H9 (cell line): ENCODE measurements around the gene MYO10. TPM values are rescaled to one million over a fixed set of nuclear protein-coding genes. Genes with fewer than 3 reads are reported as not detected.

Source experiments
- DNase-seq: peaks from one replicate; pipeline ENCODE4 v3.0.0-alpha.2; 2017
- H2AFZ ChIP-seq: one replicate; pipeline ENCODE4 v1.6.1; 2013; ENCODE audit warnings: mild to moderate bottlenecking, low read length, control low read depth, moderate library complexity
- H2AK5ac ChIP-seq: 2 replicates; pipeline ENCODE4 v1.6.1; 2013; ENCODE audit warnings: low read length, control low read depth, mixed read lengths; ENCODE audit not compliant: insufficient read length
- H2BK120ac ChIP-seq: one replicate; pipeline ENCODE4 v1.6.1; 2013; ENCODE audit warnings: low read depth, mild to moderate bottlenecking, low read length, control low read depth, inconsistent platforms; ENCODE audit not compliant: poor library complexity, severe bottlenecking
- H2BK12ac ChIP-seq: 2 replicates; pipeline ENCODE4 v1.6.1; 2013; ENCODE audit warnings: low read length, control low read depth, mixed read lengths, low read depth; ENCODE audit not compliant: insufficient read length
- H2BK15ac ChIP-seq: 2 replicates; pipeline ENCODE4 v1.6.1; 2013; ENCODE audit warnings: low read depth, low read length, control low read depth
- H2BK20ac ChIP-seq: one replicate; pipeline ENCODE4 v1.6.1; 2013; ENCODE audit warnings: low read depth, mild to moderate bottlenecking, low read length, control low read depth, inconsistent platforms; ENCODE audit not compliant: poor library complexity, severe bottlenecking
- H2BK5ac ChIP-seq: 2 replicates; pipeline ENCODE4 v1.6.1; 2013; ENCODE audit warnings: low read length, control low read depth, mixed read lengths; ENCODE audit not compliant: insufficient read length
- H3K14ac ChIP-seq: 2 replicates; pipeline ENCODE4 v1.6.1; 2013; ENCODE audit warnings: low read length, control low read depth; ENCODE audit not compliant: insufficient read depth
- H3K18ac ChIP-seq: 2 replicates; pipeline ENCODE4 v1.6.1; 2013; ENCODE audit warnings: low read depth, mild to moderate bottlenecking, mixed read lengths, low read length, control low read depth; ENCODE audit not compliant: insufficient read length
- H3K23ac ChIP-seq: 2 replicates; pipeline ENCODE4 v1.6.1; 2013; ENCODE audit warnings: low read length, control low read depth, mixed read lengths, low read depth; ENCODE audit not compliant: insufficient read length
- H3K23me2 ChIP-seq: 2 replicates; pipeline ENCODE4 v1.6.1; 2013; ENCODE audit warnings: low read depth, mild to moderate bottlenecking, mixed read lengths, low read length, control low read depth; ENCODE audit not compliant: insufficient read length, poor library complexity, severe bottlenecking
- H3K27ac ChIP-seq: 2 replicates; pipeline ENCODE4 v1.5.1; 2013; ENCODE audit warnings: low read length, control low read depth, mixed read lengths, low read depth; ENCODE audit not compliant: insufficient read length
- H3K27me3 ChIP-seq: 2 replicates; pipeline ENCODE4 v1.6.1; 2013; ENCODE audit warnings: low read length, control low read depth, inconsistent platforms; ENCODE audit not compliant: insufficient read depth
- H3K4ac ChIP-seq: 2 replicates; pipeline ENCODE4 v1.6.1; 2013; ENCODE audit warnings: low read depth, mild to moderate bottlenecking, control low read depth, inconsistent platforms, low read length, moderate library complexity
- H3K4me1 ChIP-seq: 2 replicates; pipeline ENCODE4 v1.6.1; 2013; ENCODE audit warnings: low read length, control low read depth, inconsistent platforms; ENCODE audit not compliant: insufficient read depth
- H3K4me2 ChIP-seq: 2 replicates; pipeline ENCODE4 v1.6.1; 2013; ENCODE audit warnings: low read length, control low read depth, mixed read lengths; ENCODE audit not compliant: insufficient read length, insufficient read depth
- H3K56ac ChIP-seq: 2 replicates; pipeline ENCODE4 v1.6.1; 2013; ENCODE audit warnings: low read depth, mild to moderate bottlenecking, mixed read lengths, low read length, control low read depth; ENCODE audit not compliant: insufficient read length
- H3K79me1 ChIP-seq: 2 replicates; pipeline ENCODE4 v1.6.1; 2013; ENCODE audit warnings: low read depth, mild to moderate bottlenecking, moderate library complexity, low read length, control low read depth, inconsistent platforms; ENCODE audit not compliant: insufficient read depth, poor library complexity, severe bottlenecking
- H3K79me2 ChIP-seq: 2 replicates; pipeline ENCODE4 v1.6.1; 2013; ENCODE audit warnings: low read length, control low read depth, inconsistent platforms; ENCODE audit not compliant: insufficient read depth
- H3K9ac ChIP-seq: 2 replicates; pipeline ENCODE4 v1.6.1; 2013; ENCODE audit warnings: low read length, control low read depth, mixed read lengths; ENCODE audit not compliant: insufficient read length; ENCODE audit errors: extremely low read depth
- H3K9me3 ChIP-seq: one replicate; pipeline ENCODE4 v1.6.1; 2013; ENCODE audit warnings: low read depth, low read length, inconsistent platforms; ENCODE audit not compliant: control insufficient read depth
- H3T11ph ChIP-seq: one replicate; pipeline ENCODE4 v1.6.1; 2013; ENCODE audit warnings: mild to moderate bottlenecking, low read length, control low read depth, inconsistent platforms
- H4K20me1 ChIP-seq: one replicate; pipeline ENCODE4 v1.6.1; 2013; ENCODE audit not compliant: control insufficient read depth, insufficient read length, insufficient read depth
- H4K5ac ChIP-seq: 2 replicates; pipeline ENCODE4 v1.6.1; 2013; ENCODE audit warnings: low read depth, mild to moderate bottlenecking, mixed read lengths, low read length, control low read depth; ENCODE audit not compliant: insufficient read length
- H4K8ac ChIP-seq: replicated peaks from 2 replicates; pipeline ENCODE4 v1.6.1; 2013; ENCODE audit warnings: low read length, control low read depth, mixed read lengths, low read depth; ENCODE audit not compliant: insufficient read length
- H4K91ac ChIP-seq: 2 replicates; pipeline ENCODE4 v1.6.1; 2013; ENCODE audit warnings: low read depth, mild to moderate bottlenecking, moderate library complexity, mixed read lengths, low read length, control low read depth; ENCODE audit not compliant: insufficient read length
- H3K27ac Mint-ChIP-seq, 3 experiments: 2 replicates in 2 of 3; 3 replicates in 1 of 3; pipeline ENCODE4 v1.8.0; 2020 to 2021; ENCODE audit warnings: mixed read lengths in 3 of 3, mild to moderate bottlenecking in 1 of 3, moderate library complexity in 1 of 3
- H3K27me3 Mint-ChIP-seq: 2 replicates; pipeline ENCODE4 v1.8.0; 2021; ENCODE audit warnings: low read depth, mild to moderate bottlenecking, moderate library complexity, mixed read lengths
- H3K36me3 Mint-ChIP-seq, 3 experiments: 2 replicates in 2 of 3; 3 replicates in 1 of 3; pipeline ENCODE4 v1.8.0; 2020 to 2021; ENCODE audit warnings: low read depth in 3 of 3, mixed read lengths in 3 of 3; ENCODE audit not compliant: insufficient read depth in 1 of 3
- H3K4me1 Mint-ChIP-seq, 2 experiments: 2 replicates each; pipeline ENCODE4 v1.8.0; 2020; ENCODE audit warnings: mixed read lengths in 2 of 2
- H3K4me3 Mint-ChIP-seq, 2 experiments: 2 replicates in 1 of 2; 3 replicates in 1 of 2; pipeline ENCODE4 v1.8.0; 2020 to 2021; ENCODE audit warnings: mild to moderate bottlenecking in 2 of 2, mixed read lengths in 2 of 2, moderate library complexity in 1 of 2
- H3K9me3 Mint-ChIP-seq, 2 experiments: 2 replicates in 1 of 2; 3 replicates in 1 of 2; pipeline ENCODE4 v1.8.0; 2020; ENCODE audit warnings: mild to moderate bottlenecking in 2 of 2, mixed read lengths in 2 of 2, moderate library complexity in 1 of 2
- WGBS: extraction: QIAGEN DNeasy Blood & Tissue Kit; methylation state at CpG from one replicate; pipeline ENCODE4 v1.1.7; 2013; ENCODE audit warnings: missing lambda C conversion rate, low lambda C conversion rate, mixed read lengths; ENCODE audit not compliant: insufficient read length; ENCODE audit errors: extremely low coverage; 5-methylcytosine and 5-hydroxymethylcytosine counted together
- total RNA-seq: library from RNA; stranded (reverse); gene quantifications from 2 replicates; pipeline ENCODE4 v1.2.1, GENCODE V29; 2021
- TF ChIP-seq, protein P1 (sequence below): fragments of 200-600 bp; sonication (generic); conservative IDR thresholded peaks from 3 replicates; pipeline ENCODE4 v1.8.0; 2021; ENCODE audit warnings: antibody characterized with exemption, mild to moderate bottlenecking

The MYO10 gene
- total RNA-seq, 1 experiment from 2014 or later, result 127 TPM

DNA sequence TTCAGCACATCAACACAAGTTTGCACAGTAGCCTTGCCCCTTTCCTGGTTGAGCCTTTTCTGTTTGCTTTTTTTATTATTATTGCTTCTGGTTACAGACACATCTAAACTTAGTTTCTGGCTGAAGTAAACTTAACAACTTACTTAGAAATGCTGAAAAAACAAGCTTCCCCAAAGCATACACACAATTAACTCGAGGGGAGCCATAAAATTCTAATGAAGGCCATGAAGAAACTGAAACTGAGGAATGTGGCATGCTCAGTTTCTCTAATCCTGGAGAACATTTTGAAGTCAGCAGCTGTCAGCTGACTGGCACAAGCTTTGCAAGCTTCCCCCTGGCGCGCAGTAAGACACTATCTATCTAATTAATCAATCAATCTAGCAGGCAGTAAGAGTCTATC lies 3.7 kb downstream of the MYO10 start:
- H2AK5ac ChIP-seq, result no peak overlapping the region
- no peak overlapping the region for H3T11ph ChIP-seq
- peaks cover 15% of the 10 kb centered on the region; the same call in 1 of the 2 replicates for H3K27me3 ChIP-seq
- no peak overlapping the region for H2BK15ac ChIP-seq
- no peak overlapping the region for H4K5ac ChIP-seq
- peaks cover 50 to 58% of the 10 kb centered on the region in 2 experiments for H3K4me1 Mint-ChIP-seq
- H3K27ac Mint-ChIP-seq, result no peak overlapping the region
- H3K4me3 Mint-ChIP-seq, result no peak overlapping the region
- TF ChIP-seq, protein P1, sequence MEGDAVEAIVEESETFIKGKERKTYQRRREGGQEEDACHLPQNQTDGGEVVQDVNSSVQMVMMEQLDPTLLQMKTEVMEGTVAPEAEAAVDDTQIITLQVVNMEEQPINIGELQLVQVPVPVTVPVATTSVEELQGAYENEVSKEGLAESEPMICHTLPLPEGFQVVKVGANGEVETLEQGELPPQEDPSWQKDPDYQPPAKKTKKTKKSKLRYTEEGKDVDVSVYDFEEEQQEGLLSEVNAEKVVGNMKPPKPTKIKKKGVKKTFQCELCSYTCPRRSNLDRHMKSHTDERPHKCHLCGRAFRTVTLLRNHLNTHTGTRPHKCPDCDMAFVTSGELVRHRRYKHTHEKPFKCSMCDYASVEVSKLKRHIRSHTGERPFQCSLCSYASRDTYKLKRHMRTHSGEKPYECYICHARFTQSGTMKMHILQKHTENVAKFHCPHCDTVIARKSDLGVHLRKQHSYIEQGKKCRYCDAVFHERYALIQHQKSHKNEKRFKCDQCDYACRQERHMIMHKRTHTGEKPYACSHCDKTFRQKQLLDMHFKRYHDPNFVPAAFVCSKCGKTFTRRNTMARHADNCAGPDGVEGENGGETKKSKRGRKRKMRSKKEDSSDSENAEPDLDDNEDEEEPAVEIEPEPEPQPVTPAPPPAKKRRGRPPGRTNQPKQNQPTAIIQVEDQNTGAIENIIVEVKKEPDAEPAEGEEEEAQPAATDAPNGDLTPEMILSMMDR, result no peak
- no peak overlapping the region for H3K9ac ChIP-seq
- H3K23ac ChIP-seq, result no peak overlapping the region
- peaks cover 8% of the 10 kb centered on the region for H3K79me1 ChIP-seq
- H3K27ac ChIP-seq, result no peak overlapping the region
- H3K79me2 ChIP-seq, result peaks cover 3% of the 10 kb centered on the region
- H3K36me3 Mint-ChIP-seq, result peaks cover 0 to 3% (median 0%) of the 10 kb centered on the region in 3 experiments; a peak in 1 of 7 replicates
- peaks cover 0 to 2% of the 10 kb centered on the region in 2 experiments; a peak in 1 of 5 replicates for H3K9me3 Mint-ChIP-seq
- H2BK5ac ChIP-seq, result no peak overlapping the region
- no peak overlapping the region for H2AFZ ChIP-seq
- no peak overlapping the region for H3K4me2 ChIP-seq
- no peak overlapping the region for H2BK20ac ChIP-seq
- no peak overlapping the region for H4K91ac ChIP-seq
- DNase-seq, result no peak
- H3K4me1 ChIP-seq, result peaks cover 4% of the 10 kb centered on the region; the same call in 1 of the 2 replicates
- no peak overlapping the region for H3K56ac ChIP-seq
- no peak overlapping the region for H3K14ac ChIP-seq
- H3K23me2 ChIP-seq, result peaks cover 16% of the 10 kb centered on the region
- WGBS, result no CpG with 5 or more reads among the region's 3 CpGs
- peaks cover 45% of the 10 kb centered on the region for H3K27me3 Mint-ChIP-seq
- no peak overlapping the region for H2BK120ac ChIP-seq
- H3K9me3 ChIP-seq, result no peaks in the 10 kb centered on the region
- no peak overlapping the region for H4K8ac ChIP-seq
- H2BK12ac ChIP-seq, result no peak overlapping the region
- H4K20me1 ChIP-seq, result no peaks in the 10 kb centered on the region
- no peak overlapping the region for H3K18ac ChIP-seq
- H3K4ac ChIP-seq, result no peak overlapping the region
